ENCODE results near the gene RUSC2.
"Not testable (repeated sequence)": the region's sequence is repeated elsewhere in the genome, so short reads cannot be mapped to it uniquely, and the experiment has no call there.

The RUSC2 gene

GRCh38 chr9:35489313-35490154, at the start of gene RUSC2:
RUSC2 (plus strand) TSS chr9:35490111; CDS start chr9:35546522, 56,411 bp downstream.
- peak; percentile 89 for DNase-seq

- no peak for DNase-seq
Observed at GRCh38 chr9:35446012-35446411, 43.9 kb upstream of the RUSC2 start.

GRCh38 chr9:35448496-35448895, 41.4 kb upstream of the RUSC2 start:
- no peak for DNase-seq

- no peak for DNase-seq
Observed at GRCh38 chr9:35452481-35452880, 37.4 kb upstream of the RUSC2 start.

- DNase-seq: no peak
Observed at GRCh38 chr9:35453786-35454185, 36.1 kb upstream of the RUSC2 start.

- no peak for DNase-seq
Observed at GRCh38 chr9:35464141-35465025, 25.5 kb upstream of the RUSC2 start.

- no peak for DNase-seq
Observed at GRCh38 chr9:35470340-35470739, 19.6 kb upstream of the RUSC2 start.

- no peak for DNase-seq
Observed at GRCh38 chr9:35470894-35471293, 19.0 kb upstream of the RUSC2 start.

- DNase-seq: no peak
Observed at GRCh38 chr9:35476596-35476995, 13.3 kb upstream of the RUSC2 start.

GRCh38 chr9:35477211-35477855, 12.6 kb upstream of the RUSC2 start:
- DNase-seq: peak; percentile 84

- DNase-seq: no peak
Observed at GRCh38 chr9:35478871-35479270, 11.0 kb upstream of the RUSC2 start.

- DNase-seq: peak; percentile 72
Observed at GRCh38 chr9:35481347-35481975, 8.4 kb upstream of the RUSC2 start.

GRCh38 chr9:35482071-35482470, 7.8 kb upstream of the RUSC2 start:
- DNase-seq: no peak

GRCh38 chr9:35484406-35484805, 5.5 kb upstream of the RUSC2 start:
- no peak for DNase-seq

GRCh38 chr9:35487081-35487480, 2.8 kb upstream of the RUSC2 start:
- no peak for DNase-seq

- no peak for DNase-seq
Observed at GRCh38 chr9:35488021-35488420, 1.9 kb upstream of the RUSC2 start.

GRCh38 chr9:35488566-35489312, 1.2 kb upstream of the RUSC2 start:
- DNase-seq: no peak

- DNase-seq: peak; percentile 31
Observed at GRCh38 chr9:35490155-35490909, 421 bp downstream of the RUSC2 start.

- no peak for DNase-seq
Observed at GRCh38 chr9:35490910-35491465, 1.1 kb downstream of the RUSC2 start.

GRCh38 chr9:35493119-35493518, 3.2 kb downstream of the RUSC2 start:
- not testable (repeated sequence) for DNase-seq

- DNase-seq: no peak
Observed at GRCh38 chr9:35495984-35496383, 6.1 kb downstream of the RUSC2 start.
